GM21737 (cell line): Measurements from ENCODE around the gene MAP3K10.

Source experiments
- ATAC-seq: cut with Tn5 transposase; IDR thresholded peaks from one replicate; pipeline ENCODE4 v1.9.1; 2021; ENCODE audit warnings: mild to moderate bottlenecking, moderate library complexity; ENCODE audit not compliant: unreplicated experiment

MAP3K10 gene

DNA sequence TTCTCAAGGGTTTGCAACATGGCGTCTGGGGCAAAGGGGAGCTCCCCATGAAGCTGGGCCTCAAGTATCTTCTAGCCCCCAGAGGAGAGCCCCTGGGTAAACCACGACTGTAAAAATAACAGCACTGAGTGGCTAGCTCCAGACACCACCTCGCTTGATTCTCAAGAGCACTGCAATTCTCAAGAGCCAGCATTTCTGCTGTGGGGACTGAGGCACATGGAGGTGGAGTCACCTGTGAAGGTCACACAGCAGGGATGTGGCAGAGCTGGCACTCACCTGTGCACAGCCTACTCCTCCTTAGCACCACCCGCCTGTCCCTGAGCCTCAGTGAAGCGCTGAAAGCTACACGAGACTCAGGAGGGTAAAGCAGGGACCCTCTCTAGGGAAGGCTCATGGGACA, 56.0 kb downstream of the MAP3K10 start:
- ATAC-seq: no peak

DNA sequence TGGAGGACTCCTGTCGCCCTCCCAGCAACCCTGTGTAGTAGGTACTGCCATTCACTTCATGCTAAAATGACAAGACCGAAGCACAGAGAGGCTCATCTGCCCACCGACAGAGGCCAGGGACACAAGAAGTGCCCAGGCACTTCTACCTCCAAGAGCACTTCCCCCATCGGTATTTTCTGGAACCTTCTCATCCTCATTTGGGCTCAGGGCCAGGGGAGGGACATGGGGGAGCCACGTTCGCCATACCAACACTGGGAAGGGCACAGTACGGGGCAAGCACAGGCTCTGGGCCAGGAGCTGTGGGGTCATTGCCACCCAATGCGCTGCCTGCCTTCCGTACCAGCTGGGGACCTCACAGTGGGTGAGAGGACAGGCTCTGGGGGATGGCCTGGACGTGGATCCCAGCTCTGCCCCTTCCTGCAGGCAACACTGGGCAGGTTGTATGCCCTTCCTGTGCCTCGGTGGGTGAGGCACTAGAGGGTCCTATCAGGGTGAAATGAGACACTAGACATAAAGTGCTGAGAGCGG, 56.6 kb downstream of the MAP3K10 start:
- no peak for ATAC-seq

DNA sequence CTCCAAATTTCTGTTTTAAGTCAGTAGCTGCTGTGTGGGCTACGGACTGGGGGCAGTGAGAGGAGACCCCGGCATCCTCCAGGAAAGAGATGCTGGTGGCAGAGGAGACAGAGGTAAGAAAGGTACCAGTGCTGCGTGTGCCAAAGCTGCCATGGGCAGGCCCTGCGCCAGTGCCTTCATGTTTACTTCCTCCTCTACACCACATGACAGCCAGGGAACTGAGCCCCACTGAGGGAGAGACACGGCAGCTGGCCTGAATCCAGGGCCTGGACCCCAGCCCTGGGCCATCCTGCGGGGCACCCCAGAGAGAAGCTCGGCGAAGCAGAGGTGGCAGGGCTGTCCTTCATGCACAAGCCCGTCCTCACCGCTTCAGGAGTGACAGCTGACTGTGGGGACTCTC, 58.0 kb downstream of the MAP3K10 start:
- ATAC-seq: no peak

DNA sequence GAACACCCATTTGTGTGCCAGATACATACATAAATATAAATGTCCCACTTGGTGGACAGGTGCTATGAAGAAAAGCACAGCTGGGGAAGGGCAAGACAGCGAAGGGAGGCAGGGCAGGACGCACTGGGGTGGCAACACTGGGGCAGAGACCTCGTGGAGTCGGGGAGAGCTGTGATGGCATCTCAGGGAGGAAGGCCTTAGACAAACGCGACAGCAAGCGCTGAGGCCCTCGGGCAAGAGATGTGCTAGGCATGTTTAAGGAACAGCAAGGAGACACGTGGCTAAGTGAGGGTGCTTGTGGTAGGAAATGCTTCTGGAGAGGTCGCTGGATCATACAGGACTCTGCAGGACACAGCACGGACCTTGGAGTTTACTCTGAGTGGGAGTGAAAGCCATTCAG, 58.6 kb downstream of the MAP3K10 start:
- no peak for ATAC-seq

DNA sequence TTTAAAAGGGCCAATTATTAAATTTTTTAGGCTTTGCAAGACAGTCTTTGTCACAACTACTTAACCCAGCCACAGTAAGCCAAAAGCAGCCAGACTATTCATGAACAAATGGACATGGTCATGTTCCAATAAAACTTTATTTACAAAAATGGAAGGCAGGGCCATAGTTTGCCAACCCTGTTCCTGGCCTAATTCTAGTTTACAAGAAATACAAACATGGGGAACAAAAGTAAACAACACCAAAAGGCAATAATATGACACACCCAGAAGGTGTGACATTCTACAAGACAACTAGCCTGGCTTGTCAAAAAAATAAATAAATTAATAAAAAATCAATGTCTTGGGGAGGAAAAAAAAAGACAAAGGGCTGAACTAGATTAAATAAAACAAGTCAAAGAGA, 60.0 kb downstream of the MAP3K10 start:
- no peak for ATAC-seq

DNA sequence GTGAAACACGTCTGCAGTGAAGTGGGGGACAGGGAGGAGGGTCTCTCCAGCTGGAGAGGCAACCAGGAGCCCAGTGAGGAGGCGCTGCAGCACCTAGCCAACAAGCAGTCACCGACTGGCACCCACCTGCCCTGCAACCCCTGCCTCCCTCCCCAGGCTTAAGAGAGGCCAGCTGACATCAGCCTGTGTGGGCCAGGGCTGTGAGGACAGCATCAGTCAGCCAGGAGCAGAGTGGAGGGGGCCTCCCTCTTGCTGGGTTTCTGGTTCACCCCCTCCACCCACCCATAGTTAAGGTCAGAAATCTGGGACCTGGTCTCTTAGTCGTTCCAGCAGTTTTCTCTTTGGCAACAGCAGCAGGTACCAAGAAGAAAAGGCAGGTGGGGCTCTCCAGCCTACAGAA, 60.8 kb downstream of the MAP3K10 start:
- ATAC-seq: no peak

DNA sequence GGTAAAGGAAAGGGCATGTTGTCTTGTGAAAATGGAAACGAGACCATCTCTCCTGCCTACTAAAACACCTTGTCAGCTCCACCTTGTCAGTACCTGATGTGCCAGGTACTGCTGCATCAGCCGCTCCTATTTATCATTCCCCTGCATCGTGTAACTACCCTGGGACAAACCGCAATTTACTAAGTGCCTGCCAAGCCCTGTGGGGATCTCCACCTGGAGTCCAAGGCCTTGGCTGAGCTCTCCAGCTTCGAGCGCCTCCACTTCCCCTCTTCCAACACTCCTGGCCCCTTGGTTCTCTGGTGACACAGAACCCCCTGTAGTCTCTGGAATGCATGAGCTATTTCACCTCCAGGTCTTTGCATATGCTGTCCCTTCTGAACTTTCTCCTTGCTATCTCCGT, 61.2 kb downstream of the MAP3K10 start:
- ATAC-seq: no peak

DNA sequence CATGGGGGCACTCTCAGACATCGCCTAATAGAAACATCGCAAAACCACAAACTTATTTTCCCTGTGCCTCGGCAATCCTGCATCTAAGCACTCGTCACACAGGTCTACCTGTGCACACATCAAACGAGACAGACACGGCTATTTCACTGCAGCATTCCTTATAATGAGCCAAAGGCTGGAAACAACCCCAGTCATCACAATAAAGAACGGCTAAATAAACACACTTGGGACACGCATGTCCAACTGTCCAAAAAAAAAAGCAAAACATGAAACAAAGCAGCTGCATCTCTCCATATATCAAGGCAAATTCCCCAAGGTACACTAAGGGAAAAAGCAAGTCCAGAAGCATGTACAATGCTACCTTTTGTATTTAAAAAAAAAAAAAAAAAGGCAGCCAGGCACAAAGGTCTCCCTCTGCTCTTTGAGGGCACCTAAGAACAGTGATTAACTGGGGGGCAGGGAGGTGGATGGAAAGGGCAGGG, 62.4 kb downstream of the MAP3K10 start:
- ATAC-seq: no peak

DNA sequence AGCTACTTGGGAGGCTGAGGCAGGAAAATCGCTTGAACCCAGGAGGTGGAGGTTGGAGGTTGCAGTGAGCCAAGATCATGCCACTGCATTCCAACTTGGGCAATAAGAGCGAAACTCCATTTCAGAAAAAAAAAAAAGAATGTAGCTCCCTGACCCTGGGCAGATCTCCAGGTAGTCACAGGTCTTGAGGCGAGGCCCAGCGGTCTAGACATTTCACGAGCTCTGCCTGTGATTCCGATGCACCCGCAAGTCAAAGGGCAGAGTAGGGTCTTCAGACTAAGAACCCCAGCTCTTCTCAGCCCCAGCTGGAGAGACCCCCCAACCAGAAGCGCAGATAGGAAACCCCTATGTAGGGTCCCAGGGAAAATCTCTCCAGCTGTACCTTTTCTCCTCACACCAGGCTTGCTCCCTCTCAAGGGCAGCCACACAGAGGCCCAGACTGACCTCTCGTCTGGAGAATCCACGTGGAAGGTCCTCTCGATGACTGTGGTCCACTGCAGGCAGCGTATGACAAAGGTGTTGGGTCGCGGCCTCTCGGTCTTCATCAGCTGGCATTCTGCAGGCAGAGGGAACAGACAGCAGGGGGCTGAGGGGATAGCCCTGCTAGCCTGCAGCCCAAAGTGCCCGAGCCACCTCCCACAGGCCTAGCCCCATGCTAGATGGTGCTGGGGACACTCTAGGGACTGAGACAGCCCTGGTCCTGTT, 63.6 kb downstream of the MAP3K10 start:
- ATAC-seq: no peak

DNA sequence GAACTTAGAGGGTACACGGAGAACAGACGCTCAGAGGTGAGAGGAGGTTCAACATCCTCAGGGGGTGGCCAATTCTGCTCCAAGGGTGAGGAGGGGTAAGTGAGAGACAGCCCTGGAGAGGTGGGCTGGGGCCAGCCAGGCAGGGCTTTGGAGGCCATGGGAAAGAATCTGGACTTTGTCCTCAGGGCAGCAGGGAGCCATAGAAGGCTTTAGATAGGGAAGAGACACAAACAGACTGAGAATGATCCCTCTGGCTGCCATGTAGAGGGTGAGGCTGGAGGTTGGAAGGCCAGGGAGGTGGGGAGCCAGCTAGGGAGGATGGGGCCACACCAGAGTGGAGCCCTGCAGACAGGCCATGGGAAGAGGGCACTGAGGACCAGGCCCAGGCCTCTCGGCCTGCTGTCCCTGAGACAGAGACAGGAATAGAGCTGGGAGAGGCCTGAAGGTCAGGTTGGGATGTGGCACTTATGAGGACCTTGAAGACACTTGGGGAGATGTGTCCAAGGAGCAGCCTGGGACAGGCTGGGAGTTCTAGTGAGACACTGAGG, 64.5 kb downstream of the MAP3K10 start:
- ATAC-seq: no peak

DNA sequence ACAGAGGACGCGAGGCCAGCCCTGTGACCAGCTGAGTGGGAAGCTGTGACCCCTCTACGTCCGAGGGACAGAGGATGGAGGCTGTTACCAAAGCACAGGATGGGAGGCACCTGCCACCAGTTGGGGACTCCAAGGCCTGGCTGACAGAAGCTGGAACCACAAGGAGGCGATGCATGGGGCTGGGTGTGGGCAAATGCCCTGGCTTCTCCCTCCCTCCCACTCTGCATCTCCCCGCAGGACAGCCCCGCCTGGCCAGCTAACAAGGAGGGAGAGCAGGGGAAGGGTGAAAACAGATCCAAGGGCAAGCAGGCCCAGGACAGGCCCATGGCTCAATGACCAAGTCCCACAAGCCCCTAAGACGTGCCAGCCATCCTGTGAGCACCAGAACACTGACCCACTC, 65.3 kb downstream of the MAP3K10 start:
- no peak for ATAC-seq

DNA sequence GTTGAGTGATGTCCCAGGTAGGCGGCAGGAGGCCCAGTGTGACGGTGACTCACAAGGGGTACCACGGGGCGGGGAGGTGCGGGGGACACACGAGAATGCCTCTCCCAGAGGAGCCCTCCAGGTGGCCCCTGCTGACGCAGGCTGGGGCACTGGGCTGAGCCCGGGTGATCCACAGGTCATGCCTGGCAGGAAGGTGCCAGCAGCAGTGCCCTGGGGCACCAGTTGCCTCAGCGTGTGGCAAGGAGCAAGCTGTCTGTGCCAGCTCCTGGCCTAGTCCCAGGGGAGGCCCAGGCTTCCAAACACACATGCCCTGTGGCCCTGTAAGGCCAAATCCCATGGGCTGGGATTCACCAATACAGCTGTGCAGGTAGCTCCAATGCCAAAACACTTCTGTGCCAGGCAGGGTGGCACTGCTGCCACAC, 65.9 kb downstream of the MAP3K10 start:
- ATAC-seq: no peak

DNA sequence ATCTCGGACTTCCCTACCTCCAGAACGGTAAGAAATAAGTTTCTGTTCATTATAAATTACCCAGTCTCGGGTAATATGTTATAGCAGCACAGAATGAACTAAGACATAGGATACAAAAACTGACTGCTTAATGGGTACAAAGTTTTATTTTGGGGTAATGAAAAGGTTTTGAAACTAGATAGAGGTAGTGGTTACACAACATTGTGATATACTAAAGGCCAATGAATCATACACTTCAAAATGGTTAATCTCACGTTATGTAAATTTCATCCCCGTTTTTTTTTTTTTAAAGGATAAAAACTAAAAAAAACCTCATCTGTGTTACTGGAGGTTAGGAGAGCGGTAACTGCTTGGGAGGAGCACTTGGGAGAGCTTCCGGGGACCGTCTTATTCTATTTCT, 70.4 kb downstream of the MAP3K10 start:
- ATAC-seq: no peak

DNA sequence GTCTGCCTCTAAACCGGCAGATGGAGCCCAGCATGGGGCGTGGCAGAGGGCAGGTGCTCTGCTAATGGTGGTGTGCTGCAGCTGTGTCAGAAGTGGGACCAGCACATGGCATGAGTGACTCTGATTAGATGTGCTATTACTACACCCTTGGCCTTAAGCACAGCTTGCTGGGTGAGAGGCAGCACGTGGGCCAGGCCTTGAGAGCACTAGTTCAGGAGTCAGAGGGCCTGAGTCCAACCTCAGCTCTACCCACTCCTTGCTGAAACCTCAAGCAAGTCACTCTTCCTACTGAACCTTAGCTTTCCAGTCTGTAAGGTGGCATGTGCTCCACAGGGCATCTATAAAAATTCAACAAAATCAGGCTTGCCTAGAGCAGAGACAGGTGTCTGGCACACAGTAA, 71.2 kb downstream of the MAP3K10 start:
- ATAC-seq: no peak

DNA sequence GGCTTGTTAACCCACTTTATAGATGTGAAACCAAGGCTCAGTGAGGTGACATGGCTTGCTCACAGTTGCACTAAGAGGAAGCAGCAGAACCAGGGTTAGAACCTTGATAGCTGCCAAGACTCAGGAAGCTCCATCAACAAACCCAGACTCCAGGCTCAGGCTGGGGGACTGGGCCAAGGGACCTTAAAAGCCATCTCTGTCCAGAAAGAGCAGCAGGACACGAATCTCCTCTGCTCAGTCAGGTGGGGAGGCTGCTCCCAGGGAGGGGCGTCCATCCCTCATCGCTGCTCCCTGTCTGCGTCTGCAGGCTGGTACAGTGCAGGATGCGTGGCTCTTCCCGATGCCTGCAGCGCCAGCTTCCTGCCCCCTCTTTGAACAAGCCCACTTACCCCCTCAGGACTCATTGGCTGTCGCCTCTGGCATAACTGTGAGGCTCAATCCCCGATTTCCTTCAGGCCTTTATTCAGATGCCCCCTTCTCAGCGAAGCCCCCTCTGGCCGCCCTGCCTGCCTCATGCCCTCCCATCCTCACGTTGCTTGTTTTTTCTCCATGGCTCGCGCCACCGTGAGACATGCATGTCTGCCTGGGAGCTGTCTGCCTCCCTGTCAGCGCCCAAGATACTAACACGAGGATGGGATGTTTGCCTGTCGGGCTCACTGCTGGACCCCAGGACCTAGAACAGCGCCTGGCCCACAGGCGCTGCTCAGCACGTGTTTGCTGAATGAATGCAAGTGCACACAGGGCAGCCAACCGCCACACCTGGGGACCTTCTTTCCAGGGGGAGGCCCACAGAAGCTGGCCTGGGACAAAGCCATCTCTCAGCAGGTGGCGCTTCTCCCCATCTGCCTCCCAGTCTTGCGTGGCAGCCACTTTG, 72.5 kb downstream of the MAP3K10 start:
- no peak for ATAC-seq

DNA sequence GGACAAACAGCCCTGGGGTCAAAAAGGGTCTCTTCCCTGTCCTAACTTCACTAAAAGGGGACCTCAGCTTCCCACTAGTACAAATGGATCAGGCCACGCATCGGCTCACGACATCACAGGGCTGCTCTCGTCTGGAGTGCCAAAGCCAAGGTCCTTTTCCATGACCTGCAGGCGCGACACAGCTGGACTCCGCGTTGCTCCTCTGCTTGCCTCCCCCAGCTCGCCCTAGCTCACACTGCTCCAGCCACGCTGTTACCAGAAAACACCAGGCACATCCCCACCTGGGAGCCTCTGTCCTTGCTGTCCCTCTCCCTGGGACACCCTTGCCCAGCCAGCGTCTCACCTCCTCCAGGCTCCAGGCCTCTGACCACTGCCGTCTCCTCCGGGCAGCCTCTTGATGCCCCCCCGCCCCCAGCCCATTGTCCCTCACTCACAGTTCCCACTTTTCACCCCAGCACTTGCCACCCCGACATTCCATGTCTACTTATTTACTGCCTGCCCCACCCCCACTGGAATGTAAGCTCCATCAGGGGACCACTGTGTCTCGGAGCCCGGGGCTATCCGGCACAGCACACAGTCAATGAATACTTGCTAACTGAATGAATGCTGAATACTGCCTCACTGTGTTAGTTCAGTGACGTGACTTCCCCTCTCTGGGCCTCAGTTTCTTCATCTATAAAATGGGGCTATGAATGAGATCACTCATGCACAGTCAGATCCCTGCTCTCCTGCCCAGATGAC, 73.3 kb downstream of the MAP3K10 start:
- ATAC-seq: no peak
